IPS-20b (cell line): ENCODE results near the gene VWA1.
"Not testable (repeated sequence)": the region's sequence is repeated elsewhere in the genome, so short reads cannot be mapped to it uniquely, and the experiment has no call there.

Source experiments
- H3K27ac ChIP-seq: one replicate; pipeline ENCODE4 v1.5.1; 2013; ENCODE audit warnings: low read length
- H3K27me3 ChIP-seq: 2 replicates; pipeline ENCODE4 v1.6.1; 2013; ENCODE audit warnings: mild to moderate bottlenecking, low read length, inconsistent platforms; ENCODE audit not compliant: insufficient read depth
- H3K36me3 ChIP-seq: 2 replicates; pipeline ENCODE4 v1.6.1; 2013; ENCODE audit warnings: low read depth, mild to moderate bottlenecking, inconsistent platforms, low read length, moderate library complexity; ENCODE audit not compliant: insufficient read depth
- H3K4me1 ChIP-seq: 2 replicates; pipeline ENCODE4 v1.6.1; 2013; ENCODE audit warnings: mild to moderate bottlenecking, control low read depth, inconsistent platforms, low read length, moderate library complexity; ENCODE audit not compliant: insufficient read depth
- H3K4me3 ChIP-seq: 2 replicates; pipeline ENCODE4 v1.5.1; 2013; ENCODE audit warnings: mild to moderate bottlenecking, low read length, inconsistent platforms
- H3K9ac ChIP-seq: 2 replicates; pipeline ENCODE4 v1.6.1; 2013; ENCODE audit warnings: low read depth, mild to moderate bottlenecking, inconsistent platforms, low read length, moderate library complexity
- H3K9me3 ChIP-seq: 2 replicates; pipeline ENCODE4 v1.6.1; 2013; ENCODE audit warnings: mild to moderate bottlenecking, low read depth, low read length, inconsistent platforms; ENCODE audit not compliant: insufficient read depth

Gene VWA1

DNA sequence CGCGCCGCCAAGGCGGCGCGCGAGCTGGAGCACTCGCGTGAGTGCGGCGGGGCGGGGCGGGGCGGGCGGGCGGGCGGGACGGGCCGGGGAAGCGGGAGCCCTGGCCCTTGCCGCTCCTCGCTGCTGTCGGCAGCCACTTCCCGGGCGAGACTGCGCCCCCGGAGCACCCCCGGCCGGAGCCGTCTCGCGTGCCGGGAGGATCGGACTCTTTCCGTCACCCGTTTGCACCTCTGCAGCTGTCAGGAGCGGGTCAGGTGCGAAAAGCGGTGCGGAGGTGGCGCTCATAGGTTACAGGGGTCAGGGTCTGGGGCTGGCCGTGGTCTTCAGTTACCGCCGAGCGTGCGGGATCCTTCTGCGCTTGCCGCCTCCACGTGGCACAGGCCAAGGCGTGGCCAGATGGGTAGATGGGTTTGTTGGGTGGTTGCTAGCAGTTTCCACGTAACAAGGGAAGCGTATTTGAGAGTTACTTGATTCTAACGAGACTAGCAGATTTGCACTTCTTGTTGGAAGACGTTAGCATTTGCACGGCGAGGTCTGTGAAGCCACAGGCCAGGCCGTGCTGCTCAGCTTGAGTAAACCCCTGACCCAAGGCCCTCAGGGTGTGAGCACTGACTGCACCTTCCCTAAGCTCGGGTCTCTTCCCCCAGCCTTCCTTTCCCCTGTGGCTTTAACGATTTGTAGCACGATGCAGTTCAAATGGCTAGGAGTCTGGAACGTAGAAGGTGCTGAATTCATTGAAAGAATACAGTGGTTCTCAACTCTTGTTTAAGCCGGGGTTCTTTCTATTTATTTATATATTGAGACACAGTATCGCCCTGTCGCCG is 36.8 kb downstream of the VWA1 start:
- not testable (repeated sequence) for H3K9me3 ChIP-seq, H3K4me1 ChIP-seq, H3K27ac ChIP-seq, H3K36me3 ChIP-seq, H3K27me3 ChIP-seq
- Histone ChIP-seq H3K9ac (peak overlapping the region; percentile 73), H3K4me3 (peak overlapping the region; percentile 81)

DNA sequence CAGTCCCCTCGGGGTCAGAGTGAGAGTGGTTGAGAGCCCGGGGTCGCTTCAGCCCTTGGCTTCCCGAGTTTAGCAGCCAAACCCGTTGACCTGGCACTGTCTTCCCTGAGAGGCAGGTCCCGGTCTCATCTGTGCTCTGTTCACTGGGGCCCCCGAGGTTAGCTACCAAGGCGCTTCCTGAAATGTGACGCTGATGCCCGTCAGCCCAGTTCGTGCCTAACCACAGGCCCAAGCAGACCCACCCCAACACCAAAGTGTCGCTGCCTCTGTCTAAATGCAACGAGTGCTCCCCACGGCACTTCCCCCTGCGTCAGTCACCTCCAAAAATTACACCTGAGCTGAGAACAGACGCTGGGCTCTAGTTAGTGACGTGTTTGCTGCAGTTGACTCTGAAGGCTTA is 40.5 kb downstream of the VWA1 start:
- not testable (repeated sequence) for H3K4me3 ChIP-seq, H3K9ac ChIP-seq, H3K27me3 ChIP-seq, H3K4me1 ChIP-seq, H3K9me3 ChIP-seq, H3K27ac ChIP-seq
- H3K36me3 ChIP-seq = peaks cover 25% of the 10 kb centered on the region

DNA sequence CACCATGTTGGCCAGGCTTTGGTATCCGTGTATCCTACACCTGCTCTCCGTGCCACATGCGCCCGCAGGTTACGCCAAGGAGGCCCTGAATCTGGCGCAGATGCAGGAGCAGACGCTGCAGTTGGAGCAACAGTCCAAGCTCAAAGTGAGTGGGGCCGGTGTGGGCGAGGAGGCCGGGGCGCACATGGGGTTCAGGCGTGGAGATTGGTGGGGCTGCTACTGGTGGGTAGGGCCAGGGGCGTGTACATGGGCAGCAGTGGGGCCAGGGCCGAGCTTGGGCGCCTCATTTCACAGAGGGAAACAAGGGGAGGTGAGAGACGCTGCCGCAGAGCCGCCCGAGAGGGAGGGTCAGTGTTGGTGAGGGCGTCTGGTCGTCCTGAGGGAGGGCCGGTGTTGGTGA is 41.7 kb downstream of the VWA1 start:
- Histone ChIP-seq H3K9ac (no peak overlapping the region), H3K27ac (no peak overlapping the region), H3K36me3 (peaks cover 28% of the 10 kb centered on the region), H3K4me1 (no peaks in the 10 kb centered on the region), H3K27me3 (no peaks in the 10 kb centered on the region), H3K4me3 (no peak overlapping the region), H3K9me3 (no peaks in the 10 kb centered on the region)

DNA sequence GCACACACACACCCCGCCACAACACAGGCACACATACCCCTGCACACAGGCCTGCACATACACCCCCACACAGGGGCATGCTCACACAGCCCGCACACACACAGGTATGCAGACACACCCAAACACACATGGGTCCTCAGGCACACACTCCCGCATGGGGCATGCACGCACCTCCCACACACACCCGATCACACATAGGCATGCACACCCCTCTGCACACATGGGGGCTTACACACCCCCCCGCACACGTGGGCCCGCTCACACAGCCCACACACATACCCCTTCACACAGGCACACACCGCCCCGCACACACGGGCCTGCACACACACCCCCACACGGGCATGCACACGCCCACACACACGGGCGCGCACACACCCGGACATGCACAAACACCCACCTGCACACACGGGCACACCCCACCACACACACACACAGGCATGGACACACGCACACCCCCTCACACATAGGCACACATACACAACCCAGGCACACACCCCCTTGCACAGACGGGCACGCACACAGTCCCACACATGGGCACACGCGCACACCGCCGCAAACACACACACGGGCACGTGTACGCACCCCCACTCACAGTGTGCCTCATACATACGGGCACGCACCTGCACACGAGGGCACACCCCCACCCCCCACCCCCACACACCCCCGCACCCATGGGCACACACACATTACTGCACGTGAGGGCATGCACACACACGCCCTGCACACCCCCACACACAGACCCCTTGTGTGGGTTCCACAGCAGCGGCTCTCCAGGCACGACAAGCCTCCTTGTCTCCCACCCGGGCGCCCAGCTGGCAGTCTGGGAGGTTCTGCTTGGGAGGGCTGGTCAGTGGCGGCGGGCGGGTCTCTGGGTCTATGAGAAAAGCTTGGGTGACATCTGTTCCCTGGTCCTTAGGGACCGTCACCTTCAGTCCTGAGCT is 44.3 kb downstream of the VWA1 start:
- Histone ChIP-seq H3K4me1 (no peaks in the 10 kb centered on the region), H3K36me3 (peaks cover 50% of the 10 kb centered on the region), H3K9me3 (no peaks in the 10 kb centered on the region), H3K27ac (no peak overlapping the region), H3K27me3 (no peaks in the 10 kb centered on the region), H3K9ac (no peak overlapping the region), H3K4me3 (no peak overlapping the region)

DNA sequence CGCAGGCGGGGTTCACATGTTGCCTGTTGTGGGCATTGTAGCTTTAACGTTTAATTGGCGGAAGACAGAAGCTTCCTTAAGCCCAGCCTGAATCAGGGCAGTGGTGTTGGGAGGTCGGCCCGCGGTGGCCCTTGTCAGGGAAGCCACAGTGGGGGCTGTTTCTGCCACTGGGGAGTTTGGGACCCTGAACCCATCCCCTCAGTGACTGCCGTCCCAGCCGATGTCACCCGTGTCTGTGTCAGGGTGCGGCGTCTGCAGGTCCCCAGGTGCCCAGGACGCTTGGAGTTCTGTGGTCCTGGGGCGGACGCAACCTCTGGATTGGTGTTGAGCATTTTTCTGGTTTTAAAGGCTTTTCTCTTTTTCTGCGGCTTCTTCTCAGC is 45.0 kb downstream of the VWA1 start:
- not testable (repeated sequence) for H3K4me1 ChIP-seq, H3K9me3 ChIP-seq, H3K27ac ChIP-seq

DNA sequence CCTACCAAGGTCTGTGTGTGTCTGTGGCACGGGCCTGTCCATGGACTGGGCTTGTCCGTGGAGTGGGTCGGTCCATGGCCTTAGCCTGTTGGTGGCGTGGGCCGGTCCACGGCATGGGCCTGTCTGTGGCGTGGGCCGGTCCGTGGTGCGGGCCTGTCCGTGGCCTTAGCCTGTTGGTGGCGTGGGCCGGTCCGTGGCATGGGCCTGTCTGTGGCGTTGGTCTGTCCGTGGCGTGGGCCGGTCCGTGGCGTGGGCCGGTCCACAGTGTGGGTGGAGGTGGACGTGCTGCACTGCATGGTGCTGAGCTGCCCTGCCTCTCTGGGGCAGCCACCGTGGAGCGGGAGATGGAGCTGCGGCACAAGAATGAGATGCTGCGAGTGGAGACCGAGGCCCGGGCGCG is 46.3 kb downstream of the VWA1 start:
- H3K27me3 ChIP-seq, H3K27ac ChIP-seq, H3K4me1 ChIP-seq, H3K9me3 ChIP-seq, H3K4me3 ChIP-seq, H3K9ac ChIP-seq: not testable (repeated sequence)
- peaks cover 50% of the 10 kb centered on the region for H3K36me3 ChIP-seq

More for the DNA sequence above, 45.0 kb downstream of the VWA1 start:
- peaks cover 50% of the 10 kb centered on the region for H3K36me3 ChIP-seq
- not testable (repeated sequence) for H3K4me3 ChIP-seq, H3K9ac ChIP-seq, H3K27me3 ChIP-seq

DNA sequence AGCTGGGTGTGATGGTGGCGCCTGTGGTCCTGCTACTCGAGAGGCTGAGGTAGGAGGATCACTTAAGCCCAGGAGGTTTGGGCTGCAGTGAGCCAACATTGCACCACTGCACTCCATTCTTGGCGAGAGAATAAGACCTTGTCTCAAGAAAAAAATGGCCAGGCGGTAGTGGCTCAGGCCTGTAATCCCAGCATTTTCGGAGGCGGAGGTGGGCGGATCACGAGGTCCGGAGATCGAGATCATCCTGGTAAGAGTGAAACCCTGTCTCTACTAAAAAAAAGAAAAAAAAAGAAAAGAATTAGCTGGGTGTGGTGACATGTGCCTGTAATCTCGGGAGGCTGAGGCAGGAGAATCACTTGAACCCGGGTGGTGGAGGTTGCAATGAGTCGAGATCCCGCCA is 47.4 kb downstream of the VWA1 start:
- Histone ChIP-seq H3K9me3 (no peaks in the 10 kb centered on the region), H3K27ac (no peak overlapping the region), H3K9ac (no peak overlapping the region), H3K36me3 (peaks cover 53% of the 10 kb centered on the region), H3K4me1 (no peaks in the 10 kb centered on the region), H3K4me3 (no peak overlapping the region), H3K27me3 (no peaks in the 10 kb centered on the region)

DNA sequence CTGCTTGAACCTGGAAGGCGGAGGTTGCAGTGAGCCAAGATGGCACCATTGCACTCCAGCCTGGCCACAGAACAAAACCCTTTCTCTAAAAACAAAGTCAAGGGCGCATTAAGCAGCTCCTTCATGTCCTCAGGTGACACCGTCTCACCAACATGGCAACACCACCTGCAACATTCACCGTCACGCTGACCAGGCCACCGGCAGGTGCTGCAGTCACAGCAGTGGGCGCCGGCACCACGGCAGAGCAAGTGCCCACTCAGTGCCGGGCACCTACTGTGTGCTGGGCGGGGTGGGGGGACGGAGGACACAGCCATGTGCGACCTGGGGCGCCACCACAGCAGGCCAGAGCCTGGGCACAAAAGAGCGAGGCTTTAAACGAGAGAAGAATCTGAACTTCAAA is 48.2 kb downstream of the VWA1 start:
- H3K4me3 ChIP-seq = no peak overlapping the region
- H3K9ac ChIP-seq = no peak overlapping the region
- no peaks in the 10 kb centered on the region for H3K9me3 ChIP-seq
- peaks cover 56% of the 10 kb centered on the region for H3K36me3 ChIP-seq
- no peaks in the 10 kb centered on the region for H3K27me3 ChIP-seq
- H3K27ac ChIP-seq = no peak overlapping the region
- H3K4me1 ChIP-seq = no peaks in the 10 kb centered on the region

DNA sequence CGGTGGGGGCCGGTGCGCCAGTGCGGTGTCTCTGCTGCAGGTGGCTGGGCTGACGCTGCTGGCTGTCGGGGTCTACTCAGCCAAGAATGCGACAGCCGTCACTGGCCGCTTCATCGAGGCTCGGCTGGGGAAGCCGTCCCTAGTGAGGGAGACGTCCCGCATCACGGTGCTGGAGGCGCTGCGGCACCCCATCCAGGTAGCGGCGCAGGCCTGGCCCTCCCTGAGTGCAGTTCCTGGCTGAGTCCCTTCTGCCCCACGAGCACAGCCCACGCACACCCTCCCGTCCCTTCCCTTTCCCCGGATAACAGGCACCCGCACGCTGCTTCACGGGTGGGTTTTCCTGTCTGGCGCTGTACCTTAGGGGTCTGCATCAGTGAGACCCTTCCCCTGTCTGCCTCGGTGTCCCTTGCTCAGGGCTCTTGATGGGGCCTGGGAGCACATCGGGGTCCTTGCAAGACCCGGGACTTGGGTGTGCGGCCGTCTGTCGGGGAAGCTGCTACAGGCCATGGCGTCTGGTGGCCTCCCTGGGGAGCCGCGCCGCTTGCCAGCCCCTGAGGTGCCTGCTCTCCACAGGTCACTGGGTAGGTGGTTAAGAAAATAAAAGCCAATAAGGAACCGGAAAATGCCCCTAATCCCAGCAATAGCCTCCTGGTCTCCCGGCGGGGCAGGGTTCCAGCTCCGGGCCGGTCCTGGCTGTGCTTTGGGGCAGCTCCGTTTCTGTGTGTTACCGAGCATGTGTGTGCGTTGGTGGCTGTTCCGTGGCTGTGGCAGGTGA is 49.7 kb downstream of the VWA1 start:
- peaks cover 59% of the 10 kb centered on the region for H3K36me3 ChIP-seq
- not testable (repeated sequence) for H3K4me1 ChIP-seq, H3K4me3 ChIP-seq, H3K27ac ChIP-seq, H3K9me3 ChIP-seq, H3K27me3 ChIP-seq, H3K9ac ChIP-seq

DNA sequence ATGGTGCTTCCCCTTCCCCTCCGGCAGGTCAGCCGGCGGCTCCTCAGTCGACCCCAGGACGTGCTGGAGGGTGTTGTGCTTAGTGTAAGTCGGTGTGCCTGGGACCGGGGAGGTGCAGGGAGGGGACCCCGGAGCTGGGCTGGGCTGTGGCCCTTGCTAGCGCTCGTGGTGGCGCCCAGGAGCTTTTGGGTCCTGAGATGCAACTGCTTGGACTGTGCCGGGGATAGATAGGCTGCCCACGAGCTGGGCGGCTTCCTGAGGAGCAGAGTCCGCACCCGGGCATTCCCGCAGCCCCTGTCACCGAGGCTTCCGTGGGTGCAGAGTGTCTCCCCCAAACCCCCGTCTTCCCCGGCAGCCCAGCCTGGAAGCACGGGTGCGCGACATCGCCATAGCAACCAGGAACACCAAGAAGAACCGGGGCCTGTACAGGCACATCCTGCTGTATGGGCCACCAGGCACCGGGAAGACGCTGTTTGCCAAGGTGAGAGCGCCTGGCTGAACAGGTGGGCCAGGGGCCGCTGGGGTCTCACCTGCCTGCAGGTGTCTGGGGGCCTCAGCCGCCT is 50.3 kb downstream of the VWA1 start:
- not testable (repeated sequence) for H3K9me3 ChIP-seq, H3K4me3 ChIP-seq, H3K4me1 ChIP-seq, H3K27ac ChIP-seq, H3K9ac ChIP-seq, H3K27me3 ChIP-seq
- H3K36me3 ChIP-seq = peaks cover 61% of the 10 kb centered on the region

DNA sequence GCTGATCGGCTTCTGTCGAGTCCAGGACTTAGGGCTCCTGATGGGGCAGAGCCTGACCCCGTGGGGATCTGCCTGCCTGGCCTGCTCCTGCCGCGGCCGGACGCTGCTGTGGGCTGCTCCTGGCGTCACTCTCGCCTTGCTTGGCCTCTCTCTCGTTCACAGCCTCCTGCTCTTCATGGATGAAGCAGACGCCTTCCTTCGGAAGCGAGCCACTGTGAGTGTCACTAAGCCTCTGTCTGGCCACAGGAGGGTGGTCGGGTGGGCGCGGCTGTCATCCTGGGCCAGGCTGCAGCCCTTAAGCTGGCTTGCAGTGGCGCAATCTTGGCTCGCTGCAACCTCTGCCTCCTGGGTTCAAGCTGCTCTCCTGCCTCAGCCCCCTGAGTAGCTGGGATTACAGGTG is 52.2 kb downstream of the VWA1 start:
- Histone ChIP-seq H3K9me3 (peaks cover 4% of the 10 kb centered on the region; the same call in 1 of the 2 replicates), H3K27ac (no peak overlapping the region), H3K36me3 (peaks cover 68% of the 10 kb centered on the region), H3K4me1 (no peaks in the 10 kb centered on the region), H3K4me3 (no peak overlapping the region), H3K27me3 (no peaks in the 10 kb centered on the region), H3K9ac (no peak overlapping the region)
